Endothelial cell of umbilical vein (primary cell): ENCODE results near the gene TIGIT. TPM values are rescaled to one million over a fixed set of nuclear protein-coding genes. Genes with fewer than 3 reads are reported as not detected.

Experiments
- BruUV-seq: library from RNA; stranded (reverse); fragments of 400-500 nt; replicated peaks from 2 replicates; lab custom pipeline; 2021; lab: Mats Ljungman, UMichigan
- CTCF ChIA-PET: fragments of 300-600, 350-600 bp; sonication (Branson Sonifier 250); formaldehyde crosslinking; loops from one replicate; lab custom pipeline; 2021; ENCODE audit warnings: antibody characterized with exemption, inconsistent platforms; lab: Charles Lee
- POLR2A ChIA-PET: fragments of 300-600, 350-600 bp; sonication (Branson Sonifier 250); formaldehyde crosslinking; loops from one replicate; lab custom pipeline; 2021; ENCODE audit warnings: antibody characterized with exemption, inconsistent platforms; lab: Charles Lee
- DNase-seq: peaks from one replicate; pipeline ENCODE4 v3.0.0-alpha.2; 2011; ENCODE audit warnings: low read depth, low spot score
- FAIRE-seq: peaks from 2 replicates; lab custom pipeline; 2011; peaks lifted over from hg19 to GRCh38; lab: Jason Lieb, UNC
- H2AFZ ChIP-seq: 2 replicates; pipeline ENCODE4 v1.6.0; 2012; ENCODE audit warnings: low read depth, low read length, control low read depth, inconsistent platforms
- H3K27ac ChIP-seq: 2 replicates; pipeline ENCODE4 v1.5.1; 2011; ENCODE audit warnings: low read depth, mild to moderate bottlenecking, control low read depth, low read length, moderate library complexity; ENCODE audit not compliant: insufficient read depth
- H3K27me3 ChIP-seq, 2 experiments: 2 replicates each; pipeline versions ENCODE4 v1.6.0 to v1.6.1; 2011; ENCODE audit warnings: low read length in 2 of 2, mixed read lengths in 1 of 2; ENCODE audit not compliant: control insufficient read depth in 2 of 2, insufficient read depth in 2 of 2
- H3K36me3 ChIP-seq, 2 experiments: 2 replicates in 1 of 2; 3 replicates in 1 of 2; pipeline ENCODE4 v1.5.1; 2011; ENCODE audit warnings: low read length in 2 of 2, mild to moderate bottlenecking in 1 of 2, moderate library complexity in 1 of 2; ENCODE audit not compliant: control insufficient read depth in 2 of 2, insufficient read depth in 2 of 2; ENCODE audit errors: extremely low read depth in 1 of 2
- H3K4me1 ChIP-seq: 3 replicates; pipeline ENCODE4 v1.5.1; 2011; ENCODE audit warnings: mild to moderate bottlenecking, low read length; ENCODE audit not compliant: control insufficient read depth, insufficient read depth; ENCODE audit errors: extremely low read depth
- H3K4me2 ChIP-seq: 2 replicates; pipeline ENCODE4 v1.6.1; 2011; ENCODE audit warnings: low read length, control low read depth, mixed read lengths; ENCODE audit not compliant: insufficient read depth
- H3K4me3 ChIP-seq, 3 experiments: fragments of 200-600 bp in 1 of 3; sonication (generic), shearing (Covaris generic) in 1 of 3; replicated peaks in 1 of 3; 2 replicates each; pipeline ENCODE4 v1.5.1; 2011 to 2016; ENCODE audit warnings: control low read depth in 3 of 3, low read length in 3 of 3, mild to moderate bottlenecking in 2 of 3, inconsistent platforms in 1 of 3, low read depth in 1 of 3, moderate library complexity in 1 of 3; ENCODE audit not compliant: insufficient read depth in 1 of 3
- H3K79me2 ChIP-seq: 2 replicates; pipeline ENCODE4 v1.6.0; 2012; ENCODE audit warnings: low read length, inconsistent platforms; ENCODE audit not compliant: control insufficient read depth, insufficient read depth
- H3K9ac ChIP-seq: replicated peaks from 2 replicates; pipeline ENCODE3; 2011; ENCODE audit warnings: low read length, control low read depth; ENCODE audit not compliant: insufficient read depth; ENCODE audit errors: extremely low read depth
- H3K9me1 ChIP-seq: replicated peaks from 3 replicates; pipeline ENCODE4 v1.6.0; 2011; ENCODE audit warnings: mild to moderate bottlenecking, low read length; ENCODE audit not compliant: control insufficient read depth, insufficient read depth; ENCODE audit errors: extremely low read depth
- H3K9me3 ChIP-seq: replicated peaks from 2 replicates; pipeline ENCODE4 v1.5.1; 2012; ENCODE audit warnings: low read length, inconsistent platforms; ENCODE audit not compliant: control insufficient read depth, insufficient read depth
- H4K20me1 ChIP-seq: replicated peaks from 2 replicates; pipeline ENCODE3; 2011; ENCODE audit warnings: mild to moderate bottlenecking, low read length; ENCODE audit not compliant: control insufficient read depth, insufficient read depth; ENCODE audit errors: extremely low read depth
- CTCF ChIP-seq, 2 donors: IDR thresholded peaks; 1 replicate in 1 of 2; 2 replicates in 1 of 2; pipeline ENCODE4 v1.5.1; 2011; ENCODE audit warnings: low read length in 2 of 2, mild to moderate bottlenecking in 2 of 2, moderate library complexity in 2 of 2, control low read depth in 1 of 2, inconsistent platforms in 1 of 2, low read depth in 1 of 2; ENCODE audit not compliant: insufficient read depth in 1 of 2; ENCODE audit errors: extremely low read depth in 1 of 2
- EZH2 ChIP-seq: IDR thresholded peaks from 2 replicates; pipeline ENCODE4 v1.6.1; 2012; ENCODE audit warnings: borderline replicate concordance, low read depth, mild to moderate bottlenecking, moderate library complexity, low read length, inconsistent platforms; ENCODE audit not compliant: severe bottlenecking
- FOS ChIP-seq: IDR thresholded peaks from 2 replicates; pipeline ENCODE4 v1.6.1; 2011; ENCODE audit warnings: mild to moderate bottlenecking, low read length, moderate library complexity, borderline replicate concordance; ENCODE audit not compliant: insufficient read depth
- GATA2 ChIP-seq: IDR thresholded peaks from 2 replicates; pipeline ENCODE4 v1.7.0; 2011; ENCODE audit warnings: low read depth, mild to moderate bottlenecking, moderate library complexity, mixed read lengths, low read length; ENCODE audit not compliant: insufficient read length, insufficient read depth
- JUN ChIP-seq: IDR thresholded peaks from 2 replicates; pipeline ENCODE4 v1.6.1; 2011; ENCODE audit warnings: borderline replicate concordance, low read depth; ENCODE audit not compliant: insufficient read length, insufficient read depth
- MAX ChIP-seq: IDR thresholded peaks from 2 replicates; pipeline ENCODE4 v1.6.1; 2011; ENCODE audit not compliant: insufficient read depth, insufficient read length
- MYC ChIP-seq: IDR thresholded peaks from one replicate; pipeline ENCODE4 v1.6.1; 2011; ENCODE audit warnings: mild to moderate bottlenecking, low read depth, low read length
- POLR2A ChIP-seq: IDR thresholded peaks from 2 replicates; pipeline ENCODE4 v1.6.1; 2012; ENCODE audit warnings: low read depth, mild to moderate bottlenecking, control low read depth, low read length
- POLR2AphosphoS5 ChIP-seq: IDR thresholded peaks from 2 replicates; pipeline ENCODE4 v1.6.1; 2012; ENCODE audit warnings: low read depth, mild to moderate bottlenecking, control low read depth, low read length, moderate library complexity; ENCODE audit not compliant: insufficient read depth
- dilution Hi-C: fragments of 300-500 bp; cut with MboI; formaldehyde crosslinking; loops from one replicate; pipeline ENCODE4 v1.15.0; 2019; ENCODE audit warnings: low sequenced_read_pairs; ENCODE audit not compliant: extremely low pct_ligation_motif_present
- intact Hi-C: fragments of 100-400 bp; cut with micrococcal nuclease; formaldehyde crosslinking; loops from one replicate; pipeline ENCODE4 v1.10.0; 2022
- polyA plus RNA-seq, 4 experiments: library from polyadenylated mRNA; depleted of rRNA in 3 of 4; stranded (reverse) in 3 of 4; unstranded in 1 of 4; fragments of >200 nt; gene quantifications; 2 replicates each; pipeline versions ENCODE4 v1.2.1 to v1.2.3, GENCODE V29; 2011 to 2012; ENCODE audit warnings: missing spikeins in 1 of 4
- total RNA-seq: library from RNA; stranded (reverse); gene quantifications from 2 replicates; pipeline ENCODE4 v1.2.3, GENCODE V29; 2021

TIGIT gene
- total and polyA plus RNA-seq, 2 donors (not counting 3 experiments of a cell fraction or from before 2014, with no cell fraction given), result not detected

GRCh38 chr3:114285648-114286230 lies 8.1 kb upstream of the TIGIT start:
- FAIRE-seq, result no peak
- ChIA-PET CTCF (interaction anchor here (0.7 to 1.6 kb wide), 5 partner anchors 14 to 550 kb away, joined by 3 to 10 read pairs (median 3); no protein-coding TSS in a partner anchor), POLR2A (no interaction called here)
- no peak for DNase-seq
- Histone ChIP-seq H3K9me1 (no peaks in the 10 kb centered on the region), H3K9me3 (no peaks in the 10 kb centered on the region), H3K27me3 (no peaks in the 10 kb centered on the region), H3K36me3 (no peaks in the 10 kb centered on the region), H4K20me1 (no peaks in the 10 kb centered on the region), H3K79me2 (no peaks in the 10 kb centered on the region), H3K27ac (no peak overlapping the region), H2AFZ (no peak overlapping the region), H3K4me2 (no peak overlapping the region), H3K9ac (no peak overlapping the region), H3K4me3 (no peak overlapping the region), H3K4me1 (no peaks in the 10 kb centered on the region)
- no TSS peak for BruUV-seq
- intact Hi-C loops (no loop called here), dilution Hi-C loops (no loop called here)
- TF ChIP-seq MYC (no peak), POLR2AphosphoS5 (no peak), CTCF (IDR thresholded peaks at IDR 0.05; ENCODE audit: extremely low read depth in 1 of 2, insufficient read depth in 1 of 2, low read depth in 1 of 2, low read length in 2 of 2) (no peak), MAX (no peak), GATA2 (no peak), JUN (no peak), FOS (no peak), POLR2A (no peak), EZH2 (no peak)
